ENCODE results near the gene DTX2.
"Not testable (repeated sequence)": the region's sequence is repeated elsewhere in the genome, so short reads cannot be mapped to it uniquely, and the experiment has no call there.

DTX2 gene

DNA sequence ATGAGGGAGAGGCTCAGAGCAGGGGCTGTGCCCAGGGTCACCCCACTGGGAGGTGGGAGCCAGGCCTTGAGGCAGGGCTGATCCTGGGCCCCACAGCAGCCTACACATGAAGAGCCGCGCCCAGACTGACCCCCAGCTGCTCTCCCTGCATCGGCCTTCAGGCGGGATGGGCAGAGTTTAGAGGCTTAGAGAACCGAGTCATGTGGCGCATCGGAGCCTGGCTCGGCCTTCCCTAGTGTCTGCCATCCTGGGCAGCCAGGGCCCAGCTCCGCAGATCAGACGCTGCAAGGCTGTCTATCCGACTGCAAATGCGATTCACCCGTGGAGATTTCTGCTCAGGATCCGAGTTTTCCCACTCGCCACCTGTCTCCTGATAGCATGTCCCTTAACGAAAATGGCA lies 41.3 kb downstream of the DTX2 start:
- H3K27ac ChIP-seq (ENCODE audit: insufficient read depth, low read length, poor library complexity, severe bottlenecking); H3K9me3 ChIP-seq (ENCODE audit: control insufficient read depth, low read length); H3K27me3 ChIP-seq (replicated peaks; ENCODE audit: control insufficient read depth, insufficient read depth, low read length, poor library complexity, severe bottlenecking); DNase-seq; H3K4me3 ChIP-seq (ENCODE audit: insufficient read depth, low read depth, low read length, poor library complexity, severe bottlenecking); H3K36me3 ChIP-seq (ENCODE audit: control insufficient read depth, insufficient read depth, low read length); H3K4me1 ChIP-seq (ENCODE audit: control insufficient read depth, insufficient read depth, low read length, poor library complexity, severe bottlenecking): not testable (repeated sequence)

DNA sequence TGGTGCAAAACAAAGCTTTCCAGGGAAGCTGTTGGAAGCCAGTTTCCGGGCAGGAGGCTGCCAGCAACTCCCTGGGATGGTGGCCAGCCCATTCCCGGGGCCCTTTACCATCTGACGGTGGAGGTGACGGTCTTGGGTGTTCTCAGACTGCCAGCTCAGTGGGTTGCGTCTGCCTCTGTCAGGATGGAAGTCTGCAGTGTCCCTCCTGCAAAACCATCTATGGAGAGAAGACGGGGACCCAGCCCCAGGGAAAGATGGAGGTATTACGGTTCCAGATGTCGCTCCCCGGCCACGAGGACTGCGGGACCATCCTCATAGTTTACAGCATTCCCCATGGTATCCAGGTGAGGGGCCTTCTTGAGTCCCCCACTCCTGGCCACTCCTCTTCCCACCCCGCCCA lies 41.7 kb downstream of the DTX2 start:
- H3K9me3 ChIP-seq (ENCODE audit: control insufficient read depth, low read length); DNase-seq; H3K27ac ChIP-seq (ENCODE audit: insufficient read depth, low read length, poor library complexity, severe bottlenecking); H3K27me3 ChIP-seq (replicated peaks; ENCODE audit: control insufficient read depth, insufficient read depth, low read length, poor library complexity, severe bottlenecking); H3K36me3 ChIP-seq (ENCODE audit: control insufficient read depth, insufficient read depth, low read length); H3K4me3 ChIP-seq (ENCODE audit: insufficient read depth, low read depth, low read length, poor library complexity, severe bottlenecking); H3K4me1 ChIP-seq (ENCODE audit: control insufficient read depth, insufficient read depth, low read length, poor library complexity, severe bottlenecking): not testable (repeated sequence)

DNA sequence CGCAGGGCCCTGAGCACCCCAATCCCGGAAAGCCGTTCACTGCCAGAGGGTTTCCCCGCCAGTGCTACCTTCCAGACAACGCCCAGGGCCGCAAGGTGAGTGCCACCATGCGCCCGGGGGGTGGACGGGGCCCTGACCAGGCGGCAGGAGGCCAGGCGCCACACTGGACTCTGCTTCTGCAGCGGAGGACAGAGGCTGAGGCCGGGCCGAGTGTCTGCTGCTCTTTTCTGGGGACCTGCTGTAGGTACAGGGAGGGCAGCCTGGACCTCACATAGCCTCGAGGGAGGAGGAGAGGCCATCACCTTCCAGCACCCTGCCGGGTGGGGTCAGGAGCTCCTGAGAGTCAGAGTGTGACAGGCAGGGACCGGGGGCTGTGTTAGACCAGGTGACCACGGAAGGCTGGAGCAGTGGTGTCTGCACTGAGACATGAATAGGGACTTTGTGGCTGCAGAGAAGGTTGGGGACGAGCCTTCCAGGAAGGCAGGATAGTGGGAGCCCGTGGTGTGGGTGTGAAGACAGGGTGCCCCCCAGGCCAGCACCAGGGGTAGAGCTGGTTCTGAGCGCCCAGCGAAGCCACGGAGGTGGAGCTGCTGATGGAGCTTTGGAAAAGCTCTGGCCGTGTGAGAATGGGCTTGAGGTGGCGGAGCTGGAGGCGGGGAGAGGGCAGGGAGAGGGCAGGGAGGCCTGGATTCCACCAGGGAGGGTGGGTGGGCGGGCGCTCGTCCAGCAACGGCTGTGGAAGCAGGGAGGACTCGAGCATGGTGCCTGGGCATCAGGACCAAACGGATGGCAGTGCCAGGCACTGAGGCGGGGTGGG lies 43.0 kb downstream of the DTX2 start:
- not testable (repeated sequence) for H3K27ac ChIP-seq (ENCODE audit: insufficient read depth, low read length, poor library complexity, severe bottlenecking); H3K4me3 ChIP-seq (ENCODE audit: insufficient read depth, low read depth, low read length, poor library complexity, severe bottlenecking); H3K27me3 ChIP-seq (replicated peaks; ENCODE audit: control insufficient read depth, insufficient read depth, low read length, poor library complexity, severe bottlenecking); H3K4me1 ChIP-seq (ENCODE audit: control insufficient read depth, insufficient read depth, low read length, poor library complexity, severe bottlenecking); H3K36me3 ChIP-seq (ENCODE audit: control insufficient read depth, insufficient read depth, low read length); DNase-seq; H3K9me3 ChIP-seq (ENCODE audit: control insufficient read depth, low read length)

DNA sequence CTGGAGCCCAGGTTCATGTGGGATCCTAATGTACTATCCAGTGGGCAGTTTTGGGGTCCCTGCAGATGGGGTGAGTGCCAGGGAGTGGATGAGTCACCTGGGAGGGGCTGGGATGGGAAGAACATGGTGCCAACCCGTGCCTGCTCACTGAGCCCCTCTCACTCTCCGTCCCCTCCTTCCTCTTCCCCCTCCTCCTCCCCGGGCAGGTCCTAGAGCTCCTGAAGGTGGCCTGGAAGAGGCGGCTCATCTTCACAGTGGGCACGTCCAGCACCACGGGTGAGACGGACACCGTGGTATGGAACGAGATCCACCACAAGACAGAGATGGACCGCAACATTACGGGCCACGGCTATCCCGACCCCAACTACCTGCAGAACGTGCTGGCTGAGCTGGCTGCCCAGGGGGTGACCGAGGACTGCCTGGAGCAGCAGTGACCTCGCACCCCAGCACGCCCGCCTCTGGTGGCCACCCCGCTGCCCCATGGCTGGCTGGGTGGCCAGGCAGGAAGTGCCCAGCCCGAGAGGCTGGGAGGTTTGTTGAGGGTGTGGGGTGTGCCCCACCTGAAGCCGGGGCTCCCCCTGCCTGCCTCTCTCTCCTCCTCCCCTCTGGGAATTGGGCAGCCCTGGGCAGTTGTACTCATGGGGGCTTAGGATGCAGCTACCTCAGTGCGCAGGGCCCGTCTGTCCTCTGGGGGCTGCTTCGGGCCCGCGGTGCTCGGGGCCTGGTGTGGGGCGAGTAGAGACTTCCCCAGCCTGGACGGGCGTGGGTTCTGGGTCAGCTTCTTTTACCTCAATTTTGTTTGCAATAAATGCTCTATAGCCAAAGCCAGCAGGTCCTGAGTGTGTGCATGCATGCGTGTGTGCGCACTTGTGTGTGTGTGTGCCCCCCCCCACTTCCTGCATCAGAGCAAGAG lies 43.9 kb downstream of the DTX2 start:
- no peaks in the 10 kb centered on the region for H3K4me1 ChIP-seq (ENCODE audit: control insufficient read depth, insufficient read depth, low read length, poor library complexity, severe bottlenecking)
- no peaks in the 10 kb centered on the region for H3K27me3 ChIP-seq (replicated peaks; ENCODE audit: control insufficient read depth, insufficient read depth, low read length, poor library complexity, severe bottlenecking)
- no peak overlapping the region for H3K4me3 ChIP-seq (ENCODE audit: insufficient read depth, low read depth, low read length, poor library complexity, severe bottlenecking)
- no peak for DNase-seq
- peaks cover 4% of the 10 kb centered on the region for H3K36me3 ChIP-seq (ENCODE audit: control insufficient read depth, insufficient read depth, low read length)
- H3K27ac ChIP-seq (ENCODE audit: insufficient read depth, low read length, poor library complexity, severe bottlenecking), result no peak overlapping the region
- no peaks in the 10 kb centered on the region for H3K9me3 ChIP-seq (ENCODE audit: control insufficient read depth, low read length)

DNA sequence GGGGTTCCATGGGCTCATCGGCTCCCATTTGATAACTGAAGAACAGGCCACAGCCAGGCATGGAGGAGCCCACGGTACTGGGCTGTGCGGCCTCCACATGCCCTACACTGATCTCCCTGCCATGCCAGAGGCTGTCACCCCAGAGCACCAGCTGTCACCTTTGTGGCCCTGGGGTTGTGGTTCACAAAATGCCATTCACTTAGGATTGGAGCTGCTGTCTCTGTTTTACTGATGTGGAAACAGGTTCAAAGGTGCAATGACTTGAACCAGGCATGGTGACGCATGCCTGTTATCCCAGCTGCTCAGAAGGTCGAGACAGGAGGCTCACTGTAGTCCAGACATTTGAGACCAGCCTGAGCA lies 44.6 kb downstream of the DTX2 start:
- no peaks in the 10 kb centered on the region for H3K27me3 ChIP-seq (replicated peaks; ENCODE audit: control insufficient read depth, insufficient read depth, low read length, poor library complexity, severe bottlenecking)
- H3K36me3 ChIP-seq (ENCODE audit: control insufficient read depth, insufficient read depth, low read length), result peaks cover 4% of the 10 kb centered on the region
- H3K27ac ChIP-seq (ENCODE audit: insufficient read depth, low read length, poor library complexity, severe bottlenecking), result no peak overlapping the region
- no peaks in the 10 kb centered on the region for H3K4me1 ChIP-seq (ENCODE audit: control insufficient read depth, insufficient read depth, low read length, poor library complexity, severe bottlenecking)
- H3K4me3 ChIP-seq (ENCODE audit: insufficient read depth, low read depth, low read length, poor library complexity, severe bottlenecking), result no peak overlapping the region
- DNase-seq, result no peak
- no peaks in the 10 kb centered on the region for H3K9me3 ChIP-seq (ENCODE audit: control insufficient read depth, low read length)

DNA sequence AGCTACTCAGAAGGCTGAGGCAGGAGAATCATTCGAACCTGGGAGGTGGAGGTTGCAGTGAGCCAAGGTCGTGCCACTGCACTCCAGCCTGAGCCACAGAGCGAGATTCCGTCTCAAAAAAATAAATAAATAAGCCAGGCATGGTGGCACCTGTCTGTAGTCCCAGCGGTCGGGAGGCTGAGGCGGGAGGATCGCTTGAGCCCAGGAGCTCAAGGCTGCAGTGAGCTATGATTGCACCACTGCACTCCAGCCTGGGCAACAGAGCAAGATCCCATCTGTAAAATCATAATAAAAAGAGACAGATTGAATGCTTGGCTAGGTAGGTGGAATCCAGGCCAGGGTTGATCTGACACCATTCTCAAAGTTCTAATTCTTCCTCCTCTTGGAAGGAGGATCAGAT lies 45.1 kb downstream of the DTX2 start:
- not testable (repeated sequence) for H3K36me3 ChIP-seq (ENCODE audit: control insufficient read depth, insufficient read depth, low read length); H3K4me3 ChIP-seq (ENCODE audit: insufficient read depth, low read depth, low read length, poor library complexity, severe bottlenecking); DNase-seq; H3K4me1 ChIP-seq (ENCODE audit: control insufficient read depth, insufficient read depth, low read length, poor library complexity, severe bottlenecking); H3K27ac ChIP-seq (ENCODE audit: insufficient read depth, low read length, poor library complexity, severe bottlenecking); H3K27me3 ChIP-seq (replicated peaks; ENCODE audit: control insufficient read depth, insufficient read depth, low read length, poor library complexity, severe bottlenecking); H3K9me3 ChIP-seq (ENCODE audit: control insufficient read depth, low read length)

DNA sequence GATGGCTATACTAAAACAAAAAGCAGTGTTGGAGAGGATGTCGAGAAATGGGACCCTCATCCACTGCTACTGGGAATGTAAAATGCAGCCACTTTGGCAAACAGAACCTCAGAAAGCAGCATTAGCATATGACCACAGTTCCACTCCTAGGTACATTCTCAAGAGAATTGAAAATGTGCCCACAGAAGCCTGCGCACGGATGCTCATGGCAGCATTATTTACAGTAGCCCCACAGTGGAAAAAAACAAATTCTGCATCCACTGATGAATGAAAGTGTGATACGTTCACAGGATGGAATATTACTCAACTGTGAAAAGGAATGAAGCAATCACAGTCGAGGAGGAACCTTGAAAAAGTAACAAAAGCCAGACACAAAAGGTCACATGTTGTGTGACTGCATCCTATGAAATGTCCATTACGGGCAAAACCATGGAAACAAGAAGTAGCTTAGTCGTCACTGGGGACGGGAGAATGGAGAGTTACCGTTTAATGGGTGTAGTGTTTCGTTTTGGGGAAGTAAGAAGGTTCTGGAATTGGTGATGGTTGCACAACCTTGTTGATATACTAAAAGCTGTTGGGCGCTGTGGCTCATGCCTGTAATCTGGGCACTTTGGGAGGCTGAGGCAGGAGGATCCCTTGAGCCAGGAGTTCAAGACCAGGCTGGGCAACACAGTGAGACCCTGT lies 46.4 kb downstream of the DTX2 start:
- Histone ChIP-seq H3K4me1 (ENCODE audit: control insufficient read depth, insufficient read depth, low read length, poor library complexity, severe bottlenecking) (no peaks in the 10 kb centered on the region), H3K27ac (ENCODE audit: insufficient read depth, low read length, poor library complexity, severe bottlenecking) (no peak overlapping the region), H3K4me3 (ENCODE audit: insufficient read depth, low read depth, low read length, poor library complexity, severe bottlenecking) (no peak overlapping the region), H3K36me3 (ENCODE audit: control insufficient read depth, insufficient read depth, low read length) (peaks cover 4% of the 10 kb centered on the region), H3K9me3 (ENCODE audit: control insufficient read depth, low read length) (no peaks in the 10 kb centered on the region), H3K27me3 (replicated peaks; ENCODE audit: control insufficient read depth, insufficient read depth, low read length, poor library complexity, severe bottlenecking) (no peaks in the 10 kb centered on the region)
- no peak for DNase-seq

DNA sequence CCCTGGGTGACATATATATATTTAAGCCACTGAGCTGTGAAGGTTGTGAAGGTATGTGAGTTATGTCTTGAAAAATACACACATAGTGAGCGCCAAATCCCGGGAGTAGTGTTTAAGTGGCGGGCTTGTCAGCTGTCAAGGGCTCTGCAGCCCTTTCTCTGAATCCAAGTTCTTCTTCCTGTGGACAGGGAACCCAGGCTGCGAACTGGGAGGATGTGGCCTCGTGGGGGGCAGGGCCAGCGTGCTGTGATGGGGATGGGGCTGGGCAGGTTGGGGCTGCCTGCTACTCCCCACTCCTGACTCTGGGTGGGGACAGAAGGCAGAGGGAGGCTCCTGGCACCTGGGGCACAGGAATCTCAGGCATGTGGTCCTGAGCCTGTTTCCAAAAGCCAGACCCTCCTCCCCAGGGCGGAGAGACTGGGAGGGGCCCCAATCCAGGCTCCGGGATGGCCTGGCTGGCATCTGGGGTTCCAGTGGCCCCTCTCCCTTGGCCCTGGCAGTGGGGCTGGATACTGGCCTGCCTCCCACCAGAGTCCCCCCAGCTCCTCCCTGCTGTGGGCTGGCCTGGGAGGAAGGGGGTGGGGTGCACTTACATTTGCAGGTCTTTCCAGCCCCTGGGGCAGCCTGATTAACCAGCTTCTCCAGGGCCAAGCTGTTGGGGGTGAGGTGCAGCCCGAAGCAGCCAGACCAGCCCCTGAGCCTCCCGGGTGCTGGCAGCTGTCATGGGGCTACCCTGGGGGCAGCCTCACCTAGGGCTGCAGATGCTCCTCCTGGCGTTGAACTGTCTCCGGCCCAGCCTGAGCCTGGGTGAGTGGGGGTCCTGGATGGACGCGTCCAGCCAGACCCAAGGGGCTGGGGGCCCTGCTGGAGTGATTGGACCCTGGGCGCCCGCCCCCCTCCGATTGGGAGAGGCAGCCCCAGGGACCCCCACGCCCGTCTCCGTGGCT lies 48.7 kb downstream of the DTX2 start, which contains the start of gene UPK3B:
TSS of gene UPK3B (plus strand) at position 622 of the 947 bp plus-strand sequence. CDS start at position 723, 101 bp downstream.
- Histone ChIP-seq H3K9me3 (ENCODE audit: control insufficient read depth, low read length) (no peaks in the 10 kb centered on the region), H3K27ac (ENCODE audit: insufficient read depth, low read length, poor library complexity, severe bottlenecking) (no peak within 1 kb of the TSS), H3K4me3 (ENCODE audit: insufficient read depth, low read depth, low read length, poor library complexity, severe bottlenecking) (no peak within 1 kb of the TSS), H3K4me1 (ENCODE audit: control insufficient read depth, insufficient read depth, low read length, poor library complexity, severe bottlenecking) (no peaks in the 10 kb centered on the region), H3K36me3 (ENCODE audit: control insufficient read depth, insufficient read depth, low read length) (peaks cover 3% of the 10 kb centered on the region), H3K27me3 (replicated peaks; ENCODE audit: control insufficient read depth, insufficient read depth, low read length, poor library complexity, severe bottlenecking) (no peaks in the 10 kb centered on the region)
- DNase-seq, result no peak

DNA sequence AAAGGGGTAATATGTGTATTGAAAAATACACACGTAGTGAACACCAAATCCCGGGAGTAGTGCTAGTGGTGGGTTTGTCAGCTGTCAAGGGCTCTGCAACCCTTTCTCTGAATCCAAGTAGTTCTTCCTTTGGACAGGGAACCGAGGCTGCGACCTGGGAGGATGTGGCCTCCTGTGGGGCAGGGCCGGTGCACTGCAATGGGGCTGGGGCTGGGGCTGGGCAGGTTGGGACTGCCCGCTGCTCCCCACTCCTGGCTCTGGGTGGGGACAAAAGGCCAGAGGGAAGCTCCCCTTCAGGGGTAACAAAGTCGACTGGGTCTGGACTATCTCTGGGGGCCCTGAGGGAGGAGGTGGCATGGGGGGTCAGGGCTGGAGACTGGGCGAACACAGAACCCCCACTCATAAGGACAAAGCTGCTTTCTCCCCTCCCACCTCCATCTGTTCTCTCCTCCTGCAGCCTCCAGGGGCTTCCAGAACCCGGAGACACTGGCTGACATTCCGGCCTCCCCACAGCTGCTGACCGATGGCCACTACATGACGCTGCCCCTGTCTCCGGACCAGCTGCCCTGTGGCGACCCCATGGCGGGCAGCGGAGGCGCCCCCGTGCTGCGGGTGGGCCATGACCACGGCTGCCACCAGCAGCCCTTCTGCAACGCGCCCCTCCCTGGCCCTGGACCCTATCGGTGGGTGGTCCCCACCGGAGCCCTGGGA lies 49.8 kb downstream of the DTX2 start:
- DNase-seq; H3K27me3 ChIP-seq (replicated peaks; ENCODE audit: control insufficient read depth, insufficient read depth, low read length, poor library complexity, severe bottlenecking); H3K4me3 ChIP-seq (ENCODE audit: insufficient read depth, low read depth, low read length, poor library complexity, severe bottlenecking); H3K27ac ChIP-seq (ENCODE audit: insufficient read depth, low read length, poor library complexity, severe bottlenecking); H3K9me3 ChIP-seq (ENCODE audit: control insufficient read depth, low read length); H3K4me1 ChIP-seq (ENCODE audit: control insufficient read depth, insufficient read depth, low read length, poor library complexity, severe bottlenecking); H3K36me3 ChIP-seq (ENCODE audit: control insufficient read depth, insufficient read depth, low read length): not testable (repeated sequence)

All from effector memory CD4-positive, alpha-beta T cell (primary cell).